Dermis blood vessel endothelial cell (primary cell): Measurements from ENCODE around the gene GATA3. TPM values are rescaled to one million over a fixed set of nuclear protein-coding genes. Genes with fewer than 3 reads are reported as not detected.
A peak's percentile ranks its signal among the peaks of the same experiment; 100 is the strongest.

Source experiments
- DNase-seq: peaks from one replicate; pipeline ENCODE4 v3.0.0; 2010
- total RNA-seq: library from RNA; depleted of rRNA; stranded (reverse); fragments of >200 nt; gene quantifications from 2 replicates; pipeline ENCODE4 v1.2.3, GENCODE V29; 2014

Gene GATA3
- total RNA-seq, 1 donor from 2014 or later, result 0.17 TPM

DNA sequence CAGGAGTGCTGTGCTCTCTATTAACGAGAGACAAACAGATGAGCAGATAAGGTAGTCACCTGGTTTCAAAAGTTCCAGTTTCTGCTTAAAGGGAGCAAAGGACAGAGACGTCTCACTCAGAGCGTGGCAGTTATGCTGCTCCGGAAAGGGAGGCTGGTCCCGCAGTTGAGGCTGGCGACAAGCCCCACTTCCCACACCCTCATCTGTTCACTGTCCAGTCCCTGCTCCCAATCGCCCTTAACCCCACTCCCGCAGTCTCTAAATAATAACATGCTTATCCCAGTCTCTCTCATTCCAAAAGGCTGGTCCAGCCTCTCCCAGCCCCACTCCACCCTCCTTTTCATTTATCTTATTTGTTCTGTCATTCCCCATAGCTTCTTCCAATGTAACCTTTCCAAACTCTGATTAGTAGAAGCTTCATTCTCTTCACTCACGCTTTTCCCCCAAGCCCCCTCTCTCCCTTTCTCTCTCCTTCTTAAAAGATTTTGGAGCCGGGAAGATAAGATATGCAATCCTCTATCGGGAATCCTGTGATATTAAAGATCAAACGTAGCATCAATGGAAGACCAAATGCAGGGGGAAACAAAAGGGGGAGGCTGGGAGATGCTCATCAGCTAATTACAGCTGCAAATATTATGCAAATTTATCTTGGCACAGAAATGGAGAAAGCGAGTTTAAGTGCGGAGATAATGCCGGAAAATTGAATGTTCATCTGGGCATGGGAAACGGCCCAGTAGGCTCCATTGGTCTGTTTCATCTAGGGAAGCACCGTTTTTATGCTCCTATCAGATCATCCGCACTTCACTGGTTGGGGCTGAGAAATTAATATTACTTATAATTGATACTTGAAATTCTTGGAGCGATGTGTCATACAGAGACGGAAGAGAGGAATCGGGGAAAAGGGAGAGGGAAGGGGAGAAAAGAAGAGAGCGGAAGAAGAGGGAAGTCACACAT lies 16.3 kb upstream of the GATA3 start:
- no peak for DNase-seq

DNA sequence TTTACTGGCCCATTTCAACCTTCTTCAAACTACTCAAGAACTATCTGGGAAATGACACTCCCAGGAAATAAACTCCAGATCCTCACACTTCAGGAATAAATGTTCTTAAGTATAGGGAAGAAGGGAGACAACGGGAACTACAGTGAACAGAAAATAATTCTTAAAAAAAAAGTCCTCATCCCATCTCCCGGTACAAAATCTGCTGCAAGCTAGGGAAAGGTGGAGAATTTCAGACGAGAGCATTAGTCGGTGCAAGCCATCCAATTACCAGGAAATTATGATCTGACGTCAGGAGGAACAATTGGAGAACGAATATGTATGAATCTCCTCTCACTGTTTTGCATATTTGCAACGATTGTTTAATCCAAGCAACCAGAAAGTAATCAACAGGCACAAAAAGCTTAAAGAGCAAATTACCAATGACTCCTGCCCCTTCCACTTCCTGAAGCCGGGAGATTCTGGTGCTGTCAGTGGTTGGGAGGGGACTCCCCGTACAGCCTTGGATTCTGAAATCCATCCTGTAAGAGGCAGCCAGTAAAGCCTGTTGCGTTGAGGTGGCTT lies 15.1 kb upstream of the GATA3 start:
- DNase-seq, result no peak

DNA sequence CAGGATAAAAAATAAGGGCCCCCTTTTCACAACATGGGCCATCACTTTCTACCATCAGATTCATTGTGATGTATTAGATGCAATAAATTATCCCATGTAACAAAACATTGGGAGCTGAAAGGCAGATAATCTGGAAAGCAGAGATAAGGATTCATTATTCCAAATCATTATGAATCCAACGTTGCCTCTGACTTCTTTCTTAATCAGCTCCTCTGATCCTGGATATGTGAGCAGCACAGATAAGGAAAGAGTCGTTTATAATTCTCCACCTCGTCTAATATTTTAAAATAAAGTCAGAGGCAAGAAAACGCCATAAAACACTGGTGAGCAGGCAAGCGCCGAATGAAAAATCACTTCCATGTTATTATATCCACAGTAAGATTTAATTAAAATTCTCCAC lies 13.8 kb upstream of the GATA3 start:
- DNase-seq, result no peak

DNA sequence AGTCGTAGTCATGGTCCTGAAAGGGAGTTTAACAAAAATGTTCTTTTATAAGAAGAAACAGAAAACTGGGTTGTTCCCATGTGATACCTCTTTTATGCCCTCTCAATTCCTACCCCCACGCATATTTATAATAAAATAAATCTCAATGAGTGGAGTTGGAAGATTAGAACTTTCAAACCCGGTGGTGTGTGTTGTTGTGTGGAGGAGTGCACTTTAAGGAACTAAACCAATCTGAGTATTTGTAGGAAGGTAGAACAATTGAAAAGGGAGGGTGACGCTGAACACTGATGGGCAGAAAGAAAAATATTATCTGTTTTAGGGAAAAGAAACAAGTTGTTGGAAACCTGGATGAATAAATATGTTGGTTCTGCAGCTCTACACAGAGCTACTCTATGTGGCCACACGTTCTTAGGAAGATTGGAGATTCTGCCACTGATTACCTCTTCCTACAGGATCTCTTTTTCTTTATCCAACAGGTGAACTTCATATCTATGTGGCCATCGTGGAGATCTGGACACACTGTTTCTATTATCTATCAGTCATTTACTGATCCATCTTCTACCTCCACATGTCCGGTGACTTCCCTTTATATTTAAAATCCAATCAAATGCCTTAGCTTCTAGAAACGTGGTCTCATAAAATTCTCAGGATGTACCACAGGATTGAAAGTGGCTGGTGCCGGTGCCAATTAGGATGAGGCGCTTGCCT lies 13.1 kb upstream of the GATA3 start:
- no peak for DNase-seq

DNA sequence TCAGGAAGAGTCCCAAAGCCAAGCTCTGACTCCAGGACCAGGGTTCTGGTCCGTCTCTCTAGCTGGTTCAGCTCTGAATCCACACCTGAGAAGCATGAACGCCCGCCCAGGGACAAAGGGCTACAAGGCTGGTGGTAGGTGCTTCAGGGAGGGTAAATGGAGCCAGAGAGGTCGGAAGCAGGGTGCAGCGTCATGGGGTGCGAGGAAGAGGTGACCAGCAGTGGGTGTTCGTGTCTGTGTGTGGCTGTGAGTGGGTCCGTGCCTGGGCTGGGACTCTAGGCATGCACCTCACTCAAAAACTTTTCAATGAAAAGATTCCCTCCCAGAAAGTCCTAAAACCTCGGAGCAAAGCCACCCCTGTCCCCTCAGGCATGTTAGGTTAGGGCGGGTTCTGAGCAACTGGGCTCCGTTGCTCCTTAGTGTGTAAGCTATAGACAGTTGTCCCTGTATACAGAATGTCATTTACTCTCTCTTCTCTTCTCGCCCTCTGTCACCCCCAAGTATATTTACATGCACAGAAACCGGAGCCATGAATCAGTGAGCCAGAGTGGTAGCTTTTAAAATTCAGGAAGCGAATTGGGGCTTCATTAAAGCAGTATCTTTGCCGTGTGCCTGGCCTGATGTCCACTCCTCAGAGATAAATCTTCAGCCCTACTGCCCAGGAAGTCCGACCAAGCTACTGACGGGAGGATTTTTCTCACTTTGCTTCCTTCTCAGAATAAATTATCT lies 12.3 kb upstream of the GATA3 start:
- DNase-seq, result no peak

DNA sequence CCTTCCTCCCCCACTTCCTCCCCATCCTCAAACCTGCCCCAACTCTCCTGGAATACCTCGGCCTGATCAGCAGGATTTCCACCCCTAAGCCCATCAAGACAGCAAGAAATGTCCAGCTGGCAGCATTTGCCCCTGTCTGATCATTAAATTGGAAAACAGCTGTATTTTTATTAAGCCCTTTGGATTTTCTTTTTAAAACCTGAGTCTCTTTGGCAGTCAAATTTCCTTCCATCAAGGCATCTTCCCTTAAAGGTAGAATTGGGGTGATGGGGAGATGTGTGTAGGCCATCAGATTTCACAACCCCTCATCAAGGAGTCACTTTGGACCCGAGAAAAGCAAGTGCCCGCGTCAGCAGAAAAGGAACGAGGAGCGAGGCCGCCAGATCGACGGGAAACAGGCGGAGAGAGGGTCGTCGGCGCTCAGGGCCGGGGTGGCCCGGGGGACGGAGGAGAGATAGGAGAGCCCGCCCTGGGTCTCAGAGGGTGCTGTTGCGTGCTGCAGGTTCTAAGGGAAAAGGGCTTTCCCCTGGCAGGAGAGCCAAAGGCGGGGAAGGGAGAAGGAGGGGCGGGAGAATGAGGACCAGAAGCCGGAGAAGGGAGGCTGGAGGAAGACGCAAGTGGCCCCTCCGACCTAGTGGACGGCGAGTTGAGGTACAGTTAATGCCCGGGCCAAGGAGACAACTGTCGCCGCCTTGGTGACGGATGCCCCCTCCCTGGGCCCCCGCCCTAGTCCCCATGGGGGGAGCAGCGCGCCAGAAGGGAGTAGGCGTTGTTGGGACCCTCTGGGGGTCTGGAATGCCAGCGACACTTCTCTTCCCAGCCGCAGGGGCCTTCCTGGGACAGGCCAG lies 11.5 kb upstream of the GATA3 start:
- DNase-seq, result no peak

DNA sequence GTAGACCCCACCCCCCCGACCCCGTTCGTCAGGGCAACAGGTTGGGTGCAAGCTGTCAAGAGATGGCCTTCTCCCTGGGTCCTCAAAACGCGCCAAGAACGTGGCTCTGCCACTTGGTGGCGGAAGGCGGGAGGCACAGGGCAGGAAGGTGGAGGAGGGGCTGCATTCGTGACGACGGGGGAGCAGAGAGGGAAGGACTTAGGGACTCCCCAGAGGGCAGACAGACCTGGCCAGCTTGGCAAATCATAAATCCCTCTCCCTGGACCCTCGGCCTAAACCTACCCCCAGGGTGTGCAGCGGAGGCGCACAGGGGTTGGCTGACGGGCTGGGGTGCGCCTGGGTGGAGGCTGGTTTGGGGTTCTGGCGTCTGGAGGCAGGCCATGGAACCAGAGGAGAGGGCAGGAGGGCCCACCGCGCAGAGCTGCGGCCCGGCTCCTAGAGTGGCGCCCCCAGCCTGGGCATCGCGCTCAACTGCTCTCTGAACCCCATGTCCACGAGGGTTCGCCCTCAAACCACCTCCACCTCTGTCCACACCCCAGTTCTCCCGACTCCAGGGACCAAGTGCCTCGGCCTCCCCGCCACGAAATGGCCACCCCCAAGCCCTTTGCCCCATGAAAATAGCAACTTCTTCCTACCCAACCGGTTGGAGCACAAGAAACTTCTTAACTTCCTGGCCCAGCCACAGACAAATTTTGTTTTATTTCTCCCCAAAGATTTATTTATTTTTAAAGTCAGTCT lies 10.8 kb upstream of the GATA3 start:
- DNase-seq, result no peak

DNA sequence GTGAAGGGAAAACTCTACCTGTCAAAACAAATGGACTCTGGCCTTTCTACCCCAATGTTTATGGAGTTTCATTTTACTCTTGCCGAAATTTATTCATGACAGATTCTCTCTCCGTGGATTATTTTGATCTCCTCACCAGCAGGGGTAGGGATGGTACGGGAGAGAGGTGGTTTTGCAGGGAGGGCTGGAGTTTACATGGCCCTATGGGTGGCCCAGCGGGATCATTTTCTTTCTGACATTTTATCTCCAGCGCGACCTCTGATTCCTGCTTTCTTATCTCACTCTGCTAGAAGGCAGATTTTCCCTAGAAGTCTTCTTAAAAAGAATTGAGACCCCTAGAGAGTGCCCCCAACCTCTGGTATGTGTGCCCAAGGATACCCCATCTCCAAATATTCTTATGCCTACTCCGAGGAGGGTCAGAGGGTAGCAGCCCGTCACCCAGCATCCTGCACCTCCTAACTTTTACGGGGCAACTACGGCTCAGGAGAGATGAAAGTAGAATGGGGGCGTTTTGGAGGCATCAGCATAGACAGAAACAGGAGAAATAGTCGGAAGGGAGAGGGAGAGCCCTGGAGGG lies 10.1 kb upstream of the GATA3 start:
- DNase-seq, result no peak

DNA sequence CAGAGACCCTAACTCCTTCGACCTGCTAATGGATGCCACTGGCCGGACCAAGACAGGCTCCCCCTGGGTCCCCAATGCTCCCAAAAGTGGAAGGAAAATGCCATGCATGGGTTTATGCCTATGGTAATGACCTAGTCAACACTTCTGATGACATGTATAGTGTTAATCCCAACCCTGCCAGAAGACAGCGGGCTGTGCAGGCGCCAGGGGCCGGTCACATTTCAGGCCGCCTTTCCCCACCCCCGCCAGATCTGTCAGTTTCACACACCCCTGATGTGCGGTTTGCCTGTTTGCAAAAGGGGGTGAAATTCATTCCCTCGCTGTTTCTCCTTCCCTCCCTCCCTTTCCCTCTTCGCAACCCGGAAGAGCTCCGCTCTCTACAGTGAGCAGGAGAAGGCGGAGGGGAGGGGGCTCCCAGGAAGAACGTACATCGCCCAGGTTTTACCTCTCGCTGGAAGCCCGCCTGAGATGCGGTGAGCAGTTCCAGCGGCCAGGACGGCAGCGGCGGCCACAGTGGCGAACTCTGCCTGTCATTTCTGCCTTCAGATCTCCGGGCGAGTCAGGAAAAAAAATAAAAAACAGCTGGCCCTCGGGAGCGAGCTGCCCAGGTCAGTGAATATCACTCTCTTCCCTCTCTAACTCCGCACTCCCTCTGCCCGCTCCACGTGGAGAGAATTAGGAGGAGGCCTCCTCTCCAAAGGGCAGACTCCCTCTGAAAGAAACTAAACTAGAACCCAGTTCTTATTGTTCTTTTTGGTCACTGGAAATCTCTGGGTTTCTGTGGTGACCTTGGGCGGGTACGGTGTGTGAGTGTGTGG lies 9.4 kb upstream of the GATA3 start:
- no peak for DNase-seq

DNA sequence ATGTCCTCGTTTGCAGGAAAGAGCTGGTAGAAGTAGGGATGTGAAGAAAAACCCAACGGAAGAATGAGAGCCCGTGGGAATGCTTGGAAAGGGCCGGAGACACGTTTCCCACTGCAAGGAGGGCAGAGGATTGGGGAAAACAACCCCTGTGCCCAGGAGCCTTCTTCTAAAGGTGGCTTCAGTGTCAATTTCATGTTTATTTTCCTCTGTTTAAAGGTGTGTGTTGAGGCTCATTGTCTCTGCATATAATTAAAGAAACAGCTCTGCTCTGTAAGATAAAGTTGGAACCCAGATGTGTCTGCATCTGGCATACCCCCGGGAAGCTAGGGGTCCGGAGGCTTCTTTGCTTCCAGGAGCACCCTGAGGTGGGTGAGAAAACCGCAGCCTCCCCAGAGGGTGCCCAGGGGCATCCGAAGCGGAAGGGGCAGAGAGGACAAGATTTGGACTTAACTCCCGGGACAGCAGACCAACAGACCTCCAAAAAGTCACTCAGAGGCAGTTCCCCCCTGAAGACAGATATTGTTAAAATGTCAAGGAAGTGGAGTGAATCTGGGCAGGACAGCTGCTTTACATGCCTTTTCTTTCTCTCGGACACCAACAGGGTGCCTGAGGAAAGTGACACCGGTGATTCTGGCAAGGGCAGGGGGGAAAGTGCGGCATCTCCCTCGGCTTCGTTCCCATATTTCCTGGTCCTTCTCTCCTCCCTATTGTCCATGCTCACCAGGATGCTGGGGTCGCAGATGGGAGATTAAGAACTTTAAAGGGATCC lies 8.6 kb upstream of the GATA3 start:
- DNase-seq, result no peak

DNA sequence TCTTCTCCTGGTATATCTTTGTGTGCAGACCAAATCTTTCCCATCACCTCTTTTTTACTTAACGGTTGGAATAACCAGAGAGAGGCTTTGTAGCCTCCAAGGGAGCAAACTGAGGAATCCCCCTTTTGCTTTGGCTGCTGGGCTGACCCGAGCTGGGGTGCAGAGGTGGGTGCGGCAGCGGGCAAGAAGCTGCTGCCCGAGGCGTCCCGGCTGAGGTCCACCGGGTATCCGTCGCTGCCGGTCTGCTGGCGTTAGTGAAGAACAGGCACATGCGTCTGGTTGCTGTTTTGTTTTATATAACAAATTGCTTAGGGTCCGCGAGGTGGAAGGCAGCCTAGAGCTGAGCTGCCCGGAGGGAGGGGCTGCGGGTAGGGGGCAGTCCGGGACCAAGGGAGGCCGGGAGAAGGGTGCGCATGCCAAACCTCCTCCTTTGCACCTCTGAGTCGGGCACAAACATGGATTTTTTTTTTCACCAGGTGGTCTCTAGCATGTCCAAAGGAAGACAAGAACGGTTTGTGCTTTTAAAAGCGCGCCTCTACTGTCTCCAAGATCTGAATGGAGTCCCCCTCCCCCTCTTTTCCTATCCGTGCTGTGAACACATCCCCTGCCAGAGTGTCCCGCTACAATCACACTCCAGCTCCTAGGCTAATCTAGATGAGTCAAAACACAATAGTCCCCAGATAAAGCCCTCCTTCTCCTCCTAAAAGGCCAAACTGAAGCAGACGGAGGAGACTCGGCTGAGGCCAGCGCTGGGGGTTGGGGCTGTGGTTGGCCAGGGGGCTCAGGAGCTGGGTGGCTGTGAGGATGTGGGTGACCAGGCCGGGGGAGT lies 6.8 kb upstream of the GATA3 start:
- no peak for DNase-seq

DNA sequence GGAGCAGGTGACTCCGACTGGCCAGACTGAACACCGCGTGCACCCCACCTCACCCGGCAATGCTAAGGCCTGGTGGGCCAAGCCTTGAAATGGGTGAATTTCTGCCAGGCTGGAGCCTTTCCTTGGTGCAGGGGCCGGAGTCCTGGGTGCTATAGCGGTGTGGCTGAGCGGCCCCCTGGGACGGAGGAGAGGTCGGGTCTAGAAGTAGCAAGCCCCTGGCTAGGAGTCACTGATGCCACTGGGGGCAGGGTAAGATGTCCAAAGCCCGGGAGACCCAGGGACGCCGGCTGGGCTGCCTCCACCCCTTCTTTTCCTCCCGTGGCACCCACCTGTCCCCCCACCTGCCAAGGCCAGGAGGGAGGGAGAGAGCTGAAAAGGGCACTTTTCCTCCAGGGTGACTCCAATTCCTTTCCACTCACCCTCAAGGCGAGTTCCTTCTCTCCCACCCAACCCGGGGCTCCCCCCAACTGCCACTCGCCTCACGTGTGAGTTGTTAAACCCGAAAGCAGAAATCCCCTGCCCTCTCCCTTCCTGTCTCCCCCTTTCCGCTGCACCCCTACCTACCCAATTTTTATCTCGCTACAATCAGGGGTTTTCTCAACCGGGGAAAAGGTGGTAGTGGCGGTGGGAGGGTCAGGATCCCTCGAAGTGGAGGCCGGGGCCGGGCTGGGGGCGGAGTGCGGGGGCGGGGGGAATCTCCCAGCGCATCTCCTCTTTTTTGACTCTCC lies 6.0 kb upstream of the GATA3 start:
- DNase-seq, result no peak

DNA sequence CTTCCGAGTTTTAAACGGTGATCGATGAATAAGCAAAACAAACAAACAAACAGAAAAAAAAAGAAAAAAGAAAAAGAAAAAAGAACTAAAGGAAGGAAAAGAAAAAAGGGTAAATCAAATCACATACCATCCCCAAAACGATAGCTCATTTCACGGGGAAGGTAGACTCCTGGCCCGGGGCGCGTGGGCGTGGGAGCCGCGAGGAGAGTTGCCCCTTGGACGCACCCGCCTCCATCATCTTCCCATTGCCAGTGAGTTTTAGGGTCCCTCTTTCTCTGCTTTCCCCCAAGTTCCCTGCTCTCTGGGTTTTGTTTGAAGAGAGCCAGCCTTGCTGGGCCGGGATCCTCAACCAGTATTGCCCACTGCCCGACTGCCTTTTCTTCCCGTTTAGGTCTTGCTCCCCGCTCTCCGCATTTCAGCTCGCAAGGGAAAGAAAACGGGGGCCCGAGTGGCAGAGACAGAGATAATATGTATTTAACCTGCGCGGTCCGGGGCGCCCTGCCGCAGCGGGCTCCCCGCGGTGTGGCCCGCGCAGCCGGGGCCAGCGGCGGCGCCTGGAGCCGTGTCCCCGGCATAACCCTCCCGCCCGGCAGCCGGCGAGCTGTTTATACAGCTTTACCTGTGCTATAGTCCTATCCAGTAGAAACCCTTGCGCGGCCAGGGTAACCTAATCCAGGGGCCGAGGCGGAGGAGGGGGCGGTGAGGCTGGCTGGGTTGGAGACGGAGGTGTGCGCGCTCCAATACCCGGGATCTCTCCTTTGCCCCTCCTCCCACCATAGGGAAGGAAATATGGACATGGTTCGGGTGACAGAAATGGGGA lies 5.2 kb upstream of the GATA3 start:
- DNase-seq, result no peak

DNA sequence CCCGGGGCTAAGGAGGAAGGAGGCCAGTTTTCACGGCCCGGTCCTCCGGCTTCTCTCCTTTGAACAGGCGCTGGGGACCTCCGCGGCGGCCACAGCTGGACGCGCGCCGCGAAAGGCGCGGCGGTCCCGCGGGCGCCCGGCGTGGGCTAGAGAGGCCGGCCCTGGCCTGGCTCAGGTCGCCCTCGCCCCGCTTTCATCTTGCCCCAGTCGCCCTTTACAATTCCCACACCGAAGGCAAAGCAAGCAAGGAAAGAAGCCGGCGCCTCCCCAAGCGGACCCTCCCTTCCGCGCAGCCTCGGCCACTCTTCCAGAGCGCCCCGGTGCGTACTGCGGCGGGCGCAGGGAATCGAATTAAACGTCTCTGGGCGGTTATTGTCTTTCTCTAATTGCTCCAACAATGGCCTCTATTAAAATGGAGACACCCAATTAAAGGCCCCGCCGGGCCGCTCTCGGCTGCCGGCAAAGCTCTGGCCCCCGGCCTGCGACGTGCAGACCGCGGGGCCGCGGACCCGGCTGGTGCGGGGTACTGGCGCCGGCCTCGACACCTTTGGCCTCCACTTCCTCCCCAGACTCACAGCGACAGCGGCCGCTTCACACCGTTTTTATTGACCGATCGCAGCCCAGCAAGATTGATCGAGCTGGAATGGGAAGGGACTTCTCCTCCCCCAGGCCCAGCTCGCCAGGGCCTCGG lies 4.5 kb upstream of the GATA3 start:
- no peak for DNase-seq

DNA sequence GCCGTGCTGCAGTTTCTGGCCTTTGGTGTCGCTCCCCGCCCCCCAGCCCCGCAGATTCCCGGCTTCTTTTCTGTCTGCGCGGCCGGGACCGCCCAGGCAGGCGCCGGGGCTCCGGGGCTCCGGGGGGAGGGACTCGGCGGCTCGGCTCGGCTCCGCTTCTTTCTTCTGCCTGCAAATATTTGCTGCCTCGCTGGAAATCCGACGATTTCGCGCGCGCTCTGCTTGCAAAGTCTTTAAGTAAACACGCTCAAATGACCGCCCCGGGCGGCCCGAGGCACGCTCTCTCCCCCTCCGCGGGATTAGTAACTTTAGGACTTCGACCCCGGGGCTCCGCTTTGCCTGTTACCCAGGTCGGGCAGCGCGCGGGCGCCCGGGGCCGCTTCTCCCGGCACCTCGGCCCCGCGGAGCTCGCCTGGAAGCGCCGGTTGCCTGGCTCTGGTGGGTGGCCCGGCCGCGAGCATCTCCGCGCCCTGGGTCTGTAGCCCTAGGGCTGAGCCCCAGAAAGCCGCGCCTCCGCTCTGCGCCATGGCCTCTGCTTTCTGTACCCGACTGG lies 3.9 kb upstream of the GATA3 start:
- DNase-seq, result peak; percentile 49
